Erythroblast (primary cell): Measurements from ENCODE around the gene GALNT15.

Experiments used
- GATA1 ChIP-seq: IDR thresholded peaks from 2 replicates; pipeline ENCODE4 v1.6.1; 2011; ENCODE audit warnings: low read depth, mild to moderate bottlenecking, control low read depth, low read length, moderate library complexity
- POLR2A ChIP-seq: IDR thresholded peaks from 2 replicates; pipeline ENCODE4 v1.6.1; 2011; ENCODE audit warnings: mild to moderate bottlenecking, low read length

- TF ChIP-seq POLR2A (no peak), GATA1 (no peak)
These were observed 4.8 kb downstream of the GALNT15 start for GRCh38 chr3:16179261-16179660.
